AG09319 (cell line): ENCODE data around the gene NDUFS7.

ENCODE experiments used
- DNase-seq: peaks from one replicate; pipeline ENCODE4 v3.0.0-alpha.2; 2010; ENCODE audit warnings: low read depth; ENCODE audit errors: extremely low read depth
- TF ChIP-seq, protein P1 (sequence below): IDR thresholded peaks from 2 replicates; pipeline ENCODE4 v1.5.1; 2011; ENCODE audit warnings: low read depth, mild to moderate bottlenecking, inconsistent platforms, low read length, moderate library complexity

NDUFS7 gene

DNA sequence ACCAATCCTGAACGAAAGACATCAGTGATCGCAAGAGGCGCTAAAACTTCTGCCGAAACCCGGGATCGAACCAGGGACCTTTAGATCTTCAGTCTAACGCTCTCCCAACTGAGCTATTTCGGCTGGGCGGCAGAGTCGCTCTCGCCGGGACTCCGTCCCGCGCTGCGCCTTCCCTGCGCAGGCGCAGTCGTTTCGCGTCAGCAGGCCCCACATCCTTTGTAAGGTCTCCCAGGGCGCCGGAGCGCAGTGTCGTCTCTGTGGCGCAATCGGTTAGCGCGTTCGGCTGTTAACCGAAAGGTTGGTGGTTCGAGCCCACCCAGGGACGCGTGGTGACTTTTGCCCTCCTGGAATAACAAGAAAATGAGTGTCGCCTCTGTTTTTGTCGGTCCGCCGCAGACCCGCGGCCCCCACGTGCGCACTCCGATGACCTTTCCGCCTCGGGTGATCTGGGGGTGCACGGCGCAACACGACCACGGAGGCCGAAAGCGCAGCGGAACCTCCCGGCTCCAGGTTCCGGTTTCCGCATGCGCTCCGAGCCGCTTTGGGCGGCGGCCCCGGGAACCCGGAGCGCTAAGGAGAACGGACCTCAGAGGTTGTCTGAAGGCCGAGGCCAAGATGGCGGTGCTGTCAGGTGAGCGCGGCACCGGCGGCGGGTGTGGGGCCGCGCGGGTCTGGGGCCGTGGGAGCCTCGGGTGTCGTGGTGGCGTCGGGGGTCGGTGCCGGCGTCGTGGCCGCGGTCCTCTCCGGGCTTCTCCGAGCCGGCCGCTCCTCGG lies at the start of gene NDUFS7:
NDUFS7 (plus strand) TSS at position 596 of the 773 bp plus-strand sequence; CDS start at position 616, 20 bp downstream.
- TF ChIP-seq, protein P1, sequence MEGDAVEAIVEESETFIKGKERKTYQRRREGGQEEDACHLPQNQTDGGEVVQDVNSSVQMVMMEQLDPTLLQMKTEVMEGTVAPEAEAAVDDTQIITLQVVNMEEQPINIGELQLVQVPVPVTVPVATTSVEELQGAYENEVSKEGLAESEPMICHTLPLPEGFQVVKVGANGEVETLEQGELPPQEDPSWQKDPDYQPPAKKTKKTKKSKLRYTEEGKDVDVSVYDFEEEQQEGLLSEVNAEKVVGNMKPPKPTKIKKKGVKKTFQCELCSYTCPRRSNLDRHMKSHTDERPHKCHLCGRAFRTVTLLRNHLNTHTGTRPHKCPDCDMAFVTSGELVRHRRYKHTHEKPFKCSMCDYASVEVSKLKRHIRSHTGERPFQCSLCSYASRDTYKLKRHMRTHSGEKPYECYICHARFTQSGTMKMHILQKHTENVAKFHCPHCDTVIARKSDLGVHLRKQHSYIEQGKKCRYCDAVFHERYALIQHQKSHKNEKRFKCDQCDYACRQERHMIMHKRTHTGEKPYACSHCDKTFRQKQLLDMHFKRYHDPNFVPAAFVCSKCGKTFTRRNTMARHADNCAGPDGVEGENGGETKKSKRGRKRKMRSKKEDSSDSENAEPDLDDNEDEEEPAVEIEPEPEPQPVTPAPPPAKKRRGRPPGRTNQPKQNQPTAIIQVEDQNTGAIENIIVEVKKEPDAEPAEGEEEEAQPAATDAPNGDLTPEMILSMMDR = peak; percentile 23
- DNase-seq = peak; percentile 89

DNA sequence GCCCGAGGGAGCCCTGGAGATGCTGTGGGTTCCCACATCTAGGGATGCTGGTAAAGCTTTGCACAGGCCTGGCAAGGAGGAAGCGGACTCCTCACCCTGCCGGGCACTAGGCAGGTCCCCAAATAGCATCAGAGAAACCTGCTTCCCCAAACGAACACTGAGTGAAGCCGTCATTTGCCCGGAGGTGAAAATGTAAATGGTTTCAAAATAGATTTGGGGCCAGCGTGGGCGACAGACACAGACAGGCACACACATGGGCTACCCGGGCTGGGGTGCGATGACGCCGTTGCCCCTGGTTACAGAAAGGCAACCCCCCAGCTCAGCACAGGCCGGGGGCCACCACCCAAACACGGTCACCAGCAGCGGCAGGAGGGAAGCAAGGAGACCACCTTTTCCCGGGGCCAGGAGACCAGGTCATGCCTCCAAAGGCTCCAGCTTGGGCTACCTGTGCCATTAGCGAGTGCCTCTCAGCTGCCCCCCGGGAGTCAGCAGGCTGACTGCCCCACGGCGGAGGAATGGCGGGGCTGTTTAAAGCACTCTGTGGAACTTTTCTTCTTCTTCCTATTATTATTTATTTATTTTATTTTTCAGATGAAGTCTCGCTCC lies 47.5 kb upstream of the NDUFS7 start:
- no peak for DNase-seq
- TF ChIP-seq, protein P1 = no peak

DNA sequence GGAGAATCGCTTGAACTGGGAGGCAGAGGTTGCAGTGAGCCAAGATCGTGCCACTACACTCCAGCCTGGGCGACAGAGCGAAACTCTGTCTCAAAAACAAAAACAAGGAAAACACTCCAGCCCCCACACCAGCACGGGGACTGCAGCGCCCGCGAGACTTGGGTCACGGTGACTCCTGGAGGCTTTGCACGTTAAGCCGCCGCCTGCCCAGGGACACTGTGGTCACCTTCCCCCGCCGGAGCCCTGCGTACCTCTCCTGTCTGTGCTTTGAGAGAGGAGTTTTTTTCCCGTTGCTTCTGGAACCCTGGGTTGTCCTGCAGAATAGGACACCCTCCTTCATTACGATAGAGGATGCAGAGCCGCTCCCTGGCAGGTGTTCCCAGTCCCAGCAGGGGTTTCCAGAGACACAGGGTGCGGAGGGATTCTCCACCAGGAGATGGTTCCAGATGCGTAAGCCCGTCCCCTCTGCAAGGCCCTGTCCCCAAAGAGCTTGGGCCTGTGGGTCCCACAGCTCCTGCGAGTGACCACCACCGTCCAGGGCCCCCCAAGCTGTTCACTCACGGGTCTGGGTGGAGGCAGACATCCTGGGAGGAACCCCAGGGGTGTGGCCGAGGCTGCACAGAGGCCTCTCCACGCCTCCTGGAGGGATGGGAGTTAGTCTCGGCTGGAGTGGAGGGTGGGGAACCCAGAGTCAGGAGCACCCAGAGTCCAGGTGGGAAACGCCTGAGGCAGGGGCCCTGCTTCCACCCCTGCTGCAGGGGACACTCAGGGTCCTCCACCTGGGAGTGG lies 42.8 kb upstream of the NDUFS7 start:
- TF ChIP-seq, protein P1 = no peak
- DNase-seq = no peak

DNA sequence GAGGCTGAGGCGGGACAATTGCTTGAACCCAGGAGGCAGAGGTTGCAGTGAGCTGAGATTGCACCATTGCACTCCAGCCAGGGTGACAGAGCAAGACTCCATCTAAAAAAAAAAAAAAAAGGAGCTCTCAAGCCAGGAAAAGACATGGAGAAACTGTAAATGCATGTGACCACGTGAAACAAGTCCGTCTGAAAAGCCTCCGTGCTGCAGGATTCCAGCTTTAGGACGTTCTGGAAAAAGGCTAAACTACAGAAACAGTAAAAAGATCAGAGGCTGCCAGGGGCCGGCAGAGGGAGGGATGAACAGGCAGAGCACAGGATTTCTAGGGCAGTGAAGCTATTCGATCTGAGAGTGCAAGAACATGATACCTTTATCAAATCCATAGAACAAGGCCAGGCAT lies 40.7 kb upstream of the NDUFS7 start:
- TF ChIP-seq, protein P1 = no peak
- no peak for DNase-seq

DNA sequence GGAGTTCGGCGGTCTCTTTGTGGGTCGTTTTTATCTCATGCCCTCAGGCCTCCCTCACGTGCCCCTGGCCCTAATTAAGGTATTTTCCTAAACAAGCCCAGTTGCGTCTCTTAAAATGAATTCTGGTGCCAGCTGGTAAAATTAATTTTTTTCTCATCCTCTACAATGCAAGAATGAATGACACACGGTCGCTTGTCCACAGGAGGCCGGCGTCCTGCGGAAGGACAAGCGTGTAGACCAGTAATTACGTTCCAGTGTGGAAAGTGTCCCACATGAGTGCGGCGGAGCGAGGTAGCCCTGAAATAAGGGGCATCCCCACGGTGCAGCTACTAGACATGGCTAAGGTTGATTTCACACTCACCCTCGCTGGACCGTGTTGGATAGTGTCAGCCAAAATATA lies 34.5 kb upstream of the NDUFS7 start:
- no peak for DNase-seq
- TF ChIP-seq, protein P1 = no peak

DNA sequence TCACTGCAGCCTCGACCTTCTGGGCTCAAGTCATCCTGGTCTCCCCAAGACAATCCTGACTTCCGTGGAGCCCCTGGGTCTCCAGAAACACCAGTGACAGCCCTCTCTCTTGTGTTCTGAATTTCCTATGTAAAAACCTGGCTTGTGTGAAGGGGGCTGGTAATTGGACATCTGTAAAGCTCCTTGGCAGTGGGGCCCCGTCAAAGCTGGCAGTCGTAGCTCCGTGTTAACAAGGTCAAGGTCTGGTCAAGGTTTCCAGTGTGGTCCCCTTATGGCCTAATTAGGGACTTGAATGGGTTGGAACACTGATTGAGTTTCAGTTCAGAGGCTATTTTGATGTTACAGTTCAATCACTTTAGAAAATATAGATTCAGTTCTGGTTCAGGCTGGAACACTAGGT lies 32.8 kb upstream of the NDUFS7 start:
- TF ChIP-seq, protein P1 = no peak
- DNase-seq = no peak
